ENCODE measurements around the gene SLC44A1. TPM values are rescaled to one million over a fixed set of nuclear protein-coding genes. Genes with fewer than 3 reads are reported as not detected.

SLC44A1 gene
- total and polyA plus RNA-seq, 2 experiments from 2014 or later = 32.4 to 38.7 TPM

GRCh38 chr9:105421864-105422263, 177.4 kb downstream of the SLC44A1 start:
- Histone ChIP-seq H3K27ac (peak overlapping the region; percentile 60), H3K4me1 (ENCODE audit: low read depth) (no peaks in the 10 kb centered on the region), H3K4me3 (no peak overlapping the region), H3K27me3 (no peaks in the 10 kb centered on the region), H3K9me3 (ENCODE audit: low read depth) (no peaks in the 10 kb centered on the region), H3K36me3 (no peaks in the 10 kb centered on the region)
- TF ChIP-seq CTCF (IDR thresholded peaks at IDR 0.05; ENCODE audit: low read depth, low read length) = no peak
- DNase-seq (ENCODE audit: low read depth in 1 of 2, low spot score in 1 of 2) = peak in 1 of 2 donors; percentile 15

GRCh38 chr9:105425816-105426433, 181.5 kb downstream of the SLC44A1 start:
- no peak overlapping the region for H3K4me3 ChIP-seq
- no peak overlapping the region for H3K27ac ChIP-seq
- H3K4me1 ChIP-seq (ENCODE audit: low read depth) = no peaks in the 10 kb centered on the region
- no peaks in the 10 kb centered on the region for H3K9me3 ChIP-seq (ENCODE audit: low read depth)
- DNase-seq (ENCODE audit: low read depth in 1 of 2, low spot score in 1 of 2) = peak in 1 of 2 donors; percentile 56
- H3K36me3 ChIP-seq = no peaks in the 10 kb centered on the region
- no peaks in the 10 kb centered on the region for H3K27me3 ChIP-seq
- TF ChIP-seq CTCF (IDR thresholded peaks at IDR 0.05; ENCODE audit: low read depth, low read length) = peak; percentile 59

- no peaks in the 10 kb centered on the region for H3K4me1 ChIP-seq (ENCODE audit: low read depth)
Observed at GRCh38 chr9:105426657-105427056, 182.2 kb downstream of the SLC44A1 start.

GRCh38 chr9:105431424-105432246, 187.2 kb downstream of the SLC44A1 start:
- Histone ChIP-seq H3K27me3 (no peaks in the 10 kb centered on the region), H3K27ac (no peak overlapping the region), H3K4me3 (no peak overlapping the region), H3K9me3 (ENCODE audit: low read depth) (no peaks in the 10 kb centered on the region), H3K36me3 (no peaks in the 10 kb centered on the region), H3K4me1 (ENCODE audit: low read depth) (no peaks in the 10 kb centered on the region)
- DNase-seq (ENCODE audit: low read depth in 1 of 2, low spot score in 1 of 2) = no peak
- TF ChIP-seq CTCF (IDR thresholded peaks at IDR 0.05; ENCODE audit: low read depth, low read length) = no peak

More at GRCh38 chr9:105426657-105427056, 182.2 kb downstream of the SLC44A1 start:
- no peaks in the 10 kb centered on the region for H3K36me3 ChIP-seq
- no peak for TF ChIP-seq CTCF (IDR thresholded peaks at IDR 0.05; ENCODE audit: low read depth, low read length)
- no peak overlapping the region for H3K4me3 ChIP-seq
- H3K9me3 ChIP-seq (ENCODE audit: low read depth) = no peaks in the 10 kb centered on the region
- no peaks in the 10 kb centered on the region for H3K27me3 ChIP-seq
- DNase-seq (ENCODE audit: low read depth in 1 of 2, low spot score in 1 of 2) = no peak
- no peak overlapping the region for H3K27ac ChIP-seq

GRCh38 chr9:105432247-105432842, 187.9 kb downstream of the SLC44A1 start:
- no peak for TF ChIP-seq CTCF (IDR thresholded peaks at IDR 0.05; ENCODE audit: low read depth, low read length)
- H3K36me3 ChIP-seq = no peaks in the 10 kb centered on the region
- DNase-seq (ENCODE audit: low read depth in 1 of 2, low spot score in 1 of 2) = no peak
- H3K9me3 ChIP-seq (ENCODE audit: low read depth) = no peaks in the 10 kb centered on the region
- H3K27me3 ChIP-seq = no peaks in the 10 kb centered on the region
- no peaks in the 10 kb centered on the region for H3K4me1 ChIP-seq (ENCODE audit: low read depth)
- H3K4me3 ChIP-seq = no peak overlapping the region
- H3K27ac ChIP-seq = no peak overlapping the region

All from cardiac muscle cell (in vitro differentiated cells and primary cell).